Stomach (tissue), 4 donors: Measurements from ENCODE around the gene RAMACL.

ENCODE experiments used
- EP300 ChIP-seq: sonication (generic); formaldehyde crosslinking; IDR thresholded peaks from one replicate; pipeline ENCODE4 v1.6.1; 2017; ENCODE audit warnings: antibody characterized with exemption
- POLR2A ChIP-seq, 4 donors: fragments of 450-650 bp; IDR thresholded peaks; one replicate each; pipeline ENCODE4 v1.6.1; 2016; ENCODE audit warnings: antibody characterized with exemption in 4 of 4, control low read depth in 2 of 4, mild to moderate bottlenecking in 1 of 4, moderate library complexity in 1 of 4
- POLR2AphosphoS5 ChIP-seq, 3 donors: sonication (generic); formaldehyde crosslinking; IDR thresholded peaks; one replicate each; pipeline ENCODE4 v1.6.1; 2016; ENCODE audit warnings: antibody characterized with exemption in 3 of 3
- TF ChIP-seq, protein P1 (sequence below), 7 experiments: fragments of 450-650 bp in 4 of 7; fragments of 200-600 bp in 3 of 7; sonication (generic) in 3 of 7; IDR thresholded peaks; one replicate each; pipeline ENCODE4 v1.5.1; 2016 to 2019; ENCODE audit warnings: antibody characterized with exemption in 7 of 7, control low read depth in 2 of 7, mild to moderate bottlenecking in 1 of 7

DNA sequence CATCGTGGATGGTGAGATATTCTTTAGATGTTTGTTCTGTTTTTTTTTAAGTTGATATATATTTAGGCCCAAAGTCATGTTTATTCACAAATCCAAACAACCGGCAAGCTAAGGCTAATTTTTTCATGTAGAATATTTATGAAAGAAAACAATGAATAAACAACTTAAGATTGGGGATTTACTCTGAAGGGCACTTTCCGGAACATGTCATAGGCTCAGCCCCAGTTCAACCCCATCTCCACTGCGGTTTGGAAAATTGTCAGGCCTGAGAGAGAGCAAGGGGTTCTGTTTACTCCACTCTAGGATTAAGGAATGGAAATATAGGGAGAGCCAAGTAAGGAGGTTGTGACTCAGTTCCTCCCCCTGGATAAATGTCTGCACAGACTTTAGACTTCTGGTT is 22.3 kb upstream of the RAMACL start:
- TF ChIP-seq, protein P1, sequence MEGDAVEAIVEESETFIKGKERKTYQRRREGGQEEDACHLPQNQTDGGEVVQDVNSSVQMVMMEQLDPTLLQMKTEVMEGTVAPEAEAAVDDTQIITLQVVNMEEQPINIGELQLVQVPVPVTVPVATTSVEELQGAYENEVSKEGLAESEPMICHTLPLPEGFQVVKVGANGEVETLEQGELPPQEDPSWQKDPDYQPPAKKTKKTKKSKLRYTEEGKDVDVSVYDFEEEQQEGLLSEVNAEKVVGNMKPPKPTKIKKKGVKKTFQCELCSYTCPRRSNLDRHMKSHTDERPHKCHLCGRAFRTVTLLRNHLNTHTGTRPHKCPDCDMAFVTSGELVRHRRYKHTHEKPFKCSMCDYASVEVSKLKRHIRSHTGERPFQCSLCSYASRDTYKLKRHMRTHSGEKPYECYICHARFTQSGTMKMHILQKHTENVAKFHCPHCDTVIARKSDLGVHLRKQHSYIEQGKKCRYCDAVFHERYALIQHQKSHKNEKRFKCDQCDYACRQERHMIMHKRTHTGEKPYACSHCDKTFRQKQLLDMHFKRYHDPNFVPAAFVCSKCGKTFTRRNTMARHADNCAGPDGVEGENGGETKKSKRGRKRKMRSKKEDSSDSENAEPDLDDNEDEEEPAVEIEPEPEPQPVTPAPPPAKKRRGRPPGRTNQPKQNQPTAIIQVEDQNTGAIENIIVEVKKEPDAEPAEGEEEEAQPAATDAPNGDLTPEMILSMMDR (IDR thresholded peaks at IDR 0.05) = no peak
- TF ChIP-seq POLR2A (IDR thresholded peaks at IDR 0.05) = no peak
- TF ChIP-seq EP300 = no peak
- peak in 2 of 3 donors; percentile 20 to 48 for TF ChIP-seq POLR2AphosphoS5 (IDR thresholded peaks at IDR 0.05)
